Measurements from ENCODE around the gene KRT2. TPM values are rescaled to one million over a fixed set of nuclear protein-coding genes. Genes with fewer than 3 reads are reported as not detected.

KRT2 gene
- total and polyA plus RNA-seq, 12 donors, result 0.16 TPM; not detected in 11

- WGBS, 4 donors, result 76 to 88% (median 86%) methylated on average over 3 of the region's 3 CpGs
Observed at GRCh38 chr12:52661668-52662067, 9.7 kb upstream of the KRT2 start.

GRCh38 chr12:52660934-52661499 is 9.0 kb upstream of the KRT2 start:
- TF ChIP-seq POLR2A (IDR thresholded peaks at IDR 0.05), result no peak
- TF ChIP-seq CTCF (IDR thresholded peaks at IDR 0.05), result no peak
- peaks cover 9% of the 10 kb centered on the region for H3K27me3 ChIP-seq
- no peaks in the 10 kb centered on the region for H3K9me3 ChIP-seq (replicated peaks in 1 of 3)
- 76 to 78% (median 76%) methylated on average over 3 of the region's 3 CpGs for WGBS, 4 donors
- H3K36me3 ChIP-seq (replicated peaks in 1 of 2), result no peaks in the 10 kb centered on the region
- no peak overlapping the region for H3K4me3 ChIP-seq
- H3K4me1 ChIP-seq (replicated peaks in 1 of 2), result no peaks in the 10 kb centered on the region
- no peak overlapping the region for H3K27ac ChIP-seq
- intact Hi-C loops (cut with DNase I), result no loop called here
- no peak for DNase-seq

More at GRCh38 chr12:52661668-52662067, 9.7 kb upstream of the KRT2 start:
- no peak overlapping the region for H3K27ac ChIP-seq
- no peaks in the 10 kb centered on the region for H3K9me3 ChIP-seq (replicated peaks in 1 of 3)
- intact Hi-C loops (cut with DNase I), result no loop called here
- H3K4me1 ChIP-seq (replicated peaks in 1 of 2), result no peaks in the 10 kb centered on the region
- H3K4me3 ChIP-seq, result no peak overlapping the region
- H3K36me3 ChIP-seq (replicated peaks in 1 of 2), result no peaks in the 10 kb centered on the region
- peaks cover 14% of the 10 kb centered on the region for H3K27me3 ChIP-seq
- no peak for DNase-seq
- TF ChIP-seq CTCF (IDR thresholded peaks at IDR 0.05), result no peak
- no peak for TF ChIP-seq POLR2A (IDR thresholded peaks at IDR 0.05)

- TF ChIP-seq CTCF (IDR thresholded peaks at IDR 0.05), result no peak
- TF ChIP-seq POLR2A (IDR thresholded peaks at IDR 0.05), result no peak
- intact Hi-C loops (cut with DNase I), result no loop called here
- H3K4me3 ChIP-seq, result no peak overlapping the region
- H3K27ac ChIP-seq, result no peak overlapping the region
- no peaks in the 10 kb centered on the region for H3K4me1 ChIP-seq (replicated peaks in 1 of 2)
- no peaks in the 10 kb centered on the region for H3K27me3 ChIP-seq
- no peaks in the 10 kb centered on the region for H3K9me3 ChIP-seq (replicated peaks in 1 of 3)
- 65 to 91% (median 83%) methylated on average over 4 of the region's 4 CpGs for WGBS, 4 donors
- peak in 1 of 7 donors; percentile 15 for DNase-seq
- no peaks in the 10 kb centered on the region for H3K36me3 ChIP-seq (replicated peaks in 1 of 2)
Observed at GRCh38 chr12:52659951-52660350, 7.9 kb upstream of the KRT2 start.

GRCh38 chr12:52659395-52659794 is 7.4 kb upstream of the KRT2 start:
- intact Hi-C loops (cut with DNase I), result no loop called here
- H3K4me3 ChIP-seq, result no peak overlapping the region
- no peak for DNase-seq
- H3K9me3 ChIP-seq (replicated peaks in 1 of 3), result no peaks in the 10 kb centered on the region
- no peak for TF ChIP-seq POLR2A (IDR thresholded peaks at IDR 0.05)
- no peak for TF ChIP-seq CTCF (IDR thresholded peaks at IDR 0.05)
- no peaks in the 10 kb centered on the region for H3K36me3 ChIP-seq (replicated peaks in 1 of 2)
- WGBS, 4 donors, result 59 to 81% (median 68%) methylated on average over 7 of the region's 7 CpGs
- peaks cover 4% of the 10 kb centered on the region for H3K27me3 ChIP-seq
- H3K4me1 ChIP-seq (replicated peaks in 1 of 2), result no peaks in the 10 kb centered on the region
- no peak overlapping the region for H3K27ac ChIP-seq

Data from adrenal gland (tissue), 12 donors.